Measurements from ENCODE around the gene KIRREL2.

- TF ChIP-seq, protein P1, sequence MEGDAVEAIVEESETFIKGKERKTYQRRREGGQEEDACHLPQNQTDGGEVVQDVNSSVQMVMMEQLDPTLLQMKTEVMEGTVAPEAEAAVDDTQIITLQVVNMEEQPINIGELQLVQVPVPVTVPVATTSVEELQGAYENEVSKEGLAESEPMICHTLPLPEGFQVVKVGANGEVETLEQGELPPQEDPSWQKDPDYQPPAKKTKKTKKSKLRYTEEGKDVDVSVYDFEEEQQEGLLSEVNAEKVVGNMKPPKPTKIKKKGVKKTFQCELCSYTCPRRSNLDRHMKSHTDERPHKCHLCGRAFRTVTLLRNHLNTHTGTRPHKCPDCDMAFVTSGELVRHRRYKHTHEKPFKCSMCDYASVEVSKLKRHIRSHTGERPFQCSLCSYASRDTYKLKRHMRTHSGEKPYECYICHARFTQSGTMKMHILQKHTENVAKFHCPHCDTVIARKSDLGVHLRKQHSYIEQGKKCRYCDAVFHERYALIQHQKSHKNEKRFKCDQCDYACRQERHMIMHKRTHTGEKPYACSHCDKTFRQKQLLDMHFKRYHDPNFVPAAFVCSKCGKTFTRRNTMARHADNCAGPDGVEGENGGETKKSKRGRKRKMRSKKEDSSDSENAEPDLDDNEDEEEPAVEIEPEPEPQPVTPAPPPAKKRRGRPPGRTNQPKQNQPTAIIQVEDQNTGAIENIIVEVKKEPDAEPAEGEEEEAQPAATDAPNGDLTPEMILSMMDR (IDR thresholded peaks at IDR 0.05): no peak
- TF ChIP-seq EP300 (IDR thresholded peaks at IDR 0.05) (no peak), POLR2AphosphoS5 (IDR thresholded peaks at IDR 0.05) (no peak), POLR2A (IDR thresholded peaks at IDR 0.05) (no peak)
Observed at GRCh38 chr19:35846038-35846668, 10.6 kb upstream of the KIRREL2 start.
